Tibial nerve (tissue), 4 donors: Measurements from ENCODE around the gene FBP1. TPM values are rescaled to one million over a fixed set of nuclear protein-coding genes. Genes with fewer than 3 reads are reported as not detected.
"Not testable (repeated sequence)": the region's sequence is repeated elsewhere in the genome, so short reads cannot be mapped to it uniquely, and the experiment has no call there.

ENCODE experiments used
- DNase-seq, 2 donors: peaks; one replicate each; pipeline ENCODE4 v3.0.0-alpha.2; 2019; ENCODE audit warnings: low spot score in 2 of 2
- H3K27ac ChIP-seq, 4 donors: fragments of 200-600 bp; sonication (generic) in 3 of 4; one replicate each; pipeline ENCODE4 v1.5.1; 2017 to 2019; ENCODE audit warnings: mild to moderate bottlenecking in 1 of 4
- H3K27me3 ChIP-seq, 2 donors: fragments of 200-600 bp; sonication (generic) in 1 of 2; one replicate each; pipeline versions ENCODE4 v1.5.1 to v1.6.0; 2017 to 2019
- H3K36me3 ChIP-seq, 3 donors: fragments of 200-600 bp; sonication (generic); one replicate each; pipeline ENCODE4 v1.5.1; 2018 to 2019
- H3K4me1 ChIP-seq, 4 donors: fragments of 200-600 bp; sonication (generic) in 3 of 4; one replicate each; pipeline ENCODE4 v1.5.1; 2017 to 2019
- H3K4me3 ChIP-seq, 4 donors: fragments of 200-600 bp; sonication (generic) in 3 of 4; one replicate each; pipeline ENCODE4 v1.5.1; 2017 to 2019; ENCODE audit warnings: mild to moderate bottlenecking in 1 of 4, moderate library complexity in 1 of 4
- H3K9me3 ChIP-seq, 4 donors: fragments of 200-600 bp; sonication (generic) in 3 of 4; one replicate each; pipeline ENCODE4 v1.5.1; 2017 to 2019
- EP300 ChIP-seq, 2 donors: sonication (generic); formaldehyde crosslinking; IDR thresholded peaks; one replicate each; pipeline ENCODE4 v1.6.1; 2017; ENCODE audit warnings: antibody characterized with exemption in 2 of 2, mild to moderate bottlenecking in 1 of 2
- POLR2A ChIP-seq, 2 donors: fragments of 450-650 bp; IDR thresholded peaks; one replicate each; pipeline ENCODE4 v1.6.1; 2017; ENCODE audit warnings: antibody characterized with exemption in 2 of 2, mild to moderate bottlenecking in 2 of 2, moderate library complexity in 2 of 2
- WGBS, 2 donors: methylation state at CpG; one replicate each; pipeline ENCODE4 v1.1.5; 2018; 5-methylcytosine and 5-hydroxymethylcytosine counted together
- total RNA-seq, 4 donors: library from RNA; depleted of rRNA; stranded (reverse); fragments of >200 nt; gene quantifications; one replicate each; pipeline ENCODE4 v1.1.0, GENCODE V29; 2016
- TF ChIP-seq, protein P1 (sequence below), 5 experiments: fragments of 200-600 bp in 3 of 5; fragments of 450-650 bp in 2 of 5; sonication (generic) in 3 of 5; IDR thresholded peaks; one replicate each; pipeline ENCODE4 v1.5.1; 2016 to 2019; ENCODE audit warnings: antibody characterized with exemption in 5 of 5, mild to moderate bottlenecking in 3 of 5, moderate library complexity in 2 of 5

Gene FBP1
- total RNA-seq, 4 donors from 2014 or later = 4.8 to 8.6 (median 5.8) TPM

DNA sequence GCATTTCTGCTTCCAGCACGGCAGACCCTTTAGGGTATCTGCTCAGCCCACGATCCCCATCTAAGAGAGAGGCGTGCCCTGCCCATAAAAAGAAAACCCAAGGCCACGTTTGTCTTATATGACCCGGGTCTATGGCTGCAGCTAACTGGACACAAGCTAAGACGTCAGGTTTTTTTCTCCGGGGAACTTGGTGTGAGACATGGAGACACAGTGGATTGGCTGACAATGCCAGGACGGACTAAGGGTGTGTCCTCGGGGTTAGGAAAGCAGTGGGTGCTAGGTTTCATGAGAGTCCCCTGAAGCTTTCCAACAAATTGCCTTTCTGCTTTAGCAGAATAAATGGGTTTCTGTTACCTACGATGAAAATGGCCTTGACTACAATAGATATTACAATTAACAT is 38.6 kb downstream of the FBP1 start:
- no peak for TF ChIP-seq POLR2A (IDR thresholded peaks at IDR 0.05)
- TF ChIP-seq, protein P1, sequence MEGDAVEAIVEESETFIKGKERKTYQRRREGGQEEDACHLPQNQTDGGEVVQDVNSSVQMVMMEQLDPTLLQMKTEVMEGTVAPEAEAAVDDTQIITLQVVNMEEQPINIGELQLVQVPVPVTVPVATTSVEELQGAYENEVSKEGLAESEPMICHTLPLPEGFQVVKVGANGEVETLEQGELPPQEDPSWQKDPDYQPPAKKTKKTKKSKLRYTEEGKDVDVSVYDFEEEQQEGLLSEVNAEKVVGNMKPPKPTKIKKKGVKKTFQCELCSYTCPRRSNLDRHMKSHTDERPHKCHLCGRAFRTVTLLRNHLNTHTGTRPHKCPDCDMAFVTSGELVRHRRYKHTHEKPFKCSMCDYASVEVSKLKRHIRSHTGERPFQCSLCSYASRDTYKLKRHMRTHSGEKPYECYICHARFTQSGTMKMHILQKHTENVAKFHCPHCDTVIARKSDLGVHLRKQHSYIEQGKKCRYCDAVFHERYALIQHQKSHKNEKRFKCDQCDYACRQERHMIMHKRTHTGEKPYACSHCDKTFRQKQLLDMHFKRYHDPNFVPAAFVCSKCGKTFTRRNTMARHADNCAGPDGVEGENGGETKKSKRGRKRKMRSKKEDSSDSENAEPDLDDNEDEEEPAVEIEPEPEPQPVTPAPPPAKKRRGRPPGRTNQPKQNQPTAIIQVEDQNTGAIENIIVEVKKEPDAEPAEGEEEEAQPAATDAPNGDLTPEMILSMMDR (IDR thresholded peaks at IDR 0.05) = no peak
- 49 to 63% methylated on average over 10 of the region's 10 CpGs for WGBS, 2 donors
- H3K4me1 ChIP-seq = peaks cover 0 to 8% (median 0%) of the 10 kb centered on the region in 4 donors
- no peak for DNase-seq
- no peak overlapping the region for H3K27ac ChIP-seq
- no peaks in the 10 kb centered on the region for H3K36me3 ChIP-seq
- H3K4me3 ChIP-seq = no peak overlapping the region
- no peaks in the 10 kb centered on the region for H3K9me3 ChIP-seq
- peaks cover 0 to 5% of the 10 kb centered on the region in 2 donors for H3K27me3 ChIP-seq

DNA sequence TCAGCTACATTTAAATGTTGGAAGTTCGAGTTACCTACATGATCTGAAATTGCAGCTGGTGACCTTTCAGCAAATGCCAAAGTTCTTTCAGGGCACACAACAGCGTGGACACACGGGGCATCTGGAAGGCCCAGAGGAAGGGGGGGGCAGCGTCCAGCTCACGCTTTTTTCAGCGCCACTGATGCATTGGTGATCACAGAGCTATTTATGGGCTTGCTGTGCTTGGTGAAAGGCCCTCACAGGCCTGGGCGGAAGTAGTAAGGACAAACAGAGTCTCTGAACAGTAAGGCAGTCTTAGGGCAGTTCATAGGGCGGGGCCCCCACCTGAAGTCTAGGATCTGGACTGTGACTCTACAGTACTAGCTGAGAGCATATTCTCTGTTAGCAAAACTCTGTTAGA is 39.1 kb downstream of the FBP1 start:
- peaks cover 0 to 8% (median 0%) of the 10 kb centered on the region in 4 donors for H3K4me1 ChIP-seq
- peaks cover 0 to 5% of the 10 kb centered on the region in 2 donors for H3K27me3 ChIP-seq
- TF ChIP-seq POLR2A (IDR thresholded peaks at IDR 0.05) (no peak), EP300 (IDR thresholded peaks at IDR 0.05) (no peak)
- TF ChIP-seq, protein P1 (IDR thresholded peaks at IDR 0.05) = no peak
- no peak overlapping the region for H3K4me3 ChIP-seq
- H3K36me3 ChIP-seq = no peaks in the 10 kb centered on the region
- H3K9me3 ChIP-seq = no peaks in the 10 kb centered on the region
- DNase-seq = no peak
- 58 to 67% methylated on average over 8 of the region's 8 CpGs for WGBS, 2 donors
- H3K27ac ChIP-seq = no peak overlapping the region

DNA sequence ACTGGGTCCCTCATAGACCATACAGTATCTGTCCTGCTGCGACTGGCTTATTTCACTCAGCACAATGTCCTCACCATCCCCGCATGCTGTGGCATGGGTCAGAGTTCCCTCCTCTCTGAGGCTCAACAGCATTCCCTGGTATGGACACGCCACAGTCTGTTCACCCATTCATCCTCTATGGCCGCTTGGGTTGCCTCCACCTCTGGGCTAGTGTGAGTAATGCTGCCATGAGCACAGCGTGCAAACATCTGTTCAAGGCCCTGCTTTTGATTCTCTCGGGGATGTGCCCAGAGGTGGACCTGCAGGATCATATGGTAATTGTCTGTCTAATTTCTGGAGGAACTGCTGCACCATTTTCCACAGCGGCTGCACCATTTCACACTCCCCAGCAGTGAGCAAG is 40.2 kb downstream of the FBP1 start:
- Histone ChIP-seq H3K36me3 (no peaks in the 10 kb centered on the region), H3K4me1 (peaks cover 0 to 7% (median 0%) of the 10 kb centered on the region in 4 donors), H3K27ac (no peak overlapping the region), H3K27me3 (peaks cover 0 to 5% of the 10 kb centered on the region in 2 donors), H3K4me3 (no peak overlapping the region), H3K9me3 (no peaks in the 10 kb centered on the region)
- 79 to 89% methylated on average over 7 of the region's 7 CpGs for WGBS, 2 donors
- no peak for TF ChIP-seq EP300 (IDR thresholded peaks at IDR 0.05)
- TF ChIP-seq, protein P1 (IDR thresholded peaks at IDR 0.05) = no peak
- no peak for TF ChIP-seq POLR2A (IDR thresholded peaks at IDR 0.05)
- no peak for DNase-seq

DNA sequence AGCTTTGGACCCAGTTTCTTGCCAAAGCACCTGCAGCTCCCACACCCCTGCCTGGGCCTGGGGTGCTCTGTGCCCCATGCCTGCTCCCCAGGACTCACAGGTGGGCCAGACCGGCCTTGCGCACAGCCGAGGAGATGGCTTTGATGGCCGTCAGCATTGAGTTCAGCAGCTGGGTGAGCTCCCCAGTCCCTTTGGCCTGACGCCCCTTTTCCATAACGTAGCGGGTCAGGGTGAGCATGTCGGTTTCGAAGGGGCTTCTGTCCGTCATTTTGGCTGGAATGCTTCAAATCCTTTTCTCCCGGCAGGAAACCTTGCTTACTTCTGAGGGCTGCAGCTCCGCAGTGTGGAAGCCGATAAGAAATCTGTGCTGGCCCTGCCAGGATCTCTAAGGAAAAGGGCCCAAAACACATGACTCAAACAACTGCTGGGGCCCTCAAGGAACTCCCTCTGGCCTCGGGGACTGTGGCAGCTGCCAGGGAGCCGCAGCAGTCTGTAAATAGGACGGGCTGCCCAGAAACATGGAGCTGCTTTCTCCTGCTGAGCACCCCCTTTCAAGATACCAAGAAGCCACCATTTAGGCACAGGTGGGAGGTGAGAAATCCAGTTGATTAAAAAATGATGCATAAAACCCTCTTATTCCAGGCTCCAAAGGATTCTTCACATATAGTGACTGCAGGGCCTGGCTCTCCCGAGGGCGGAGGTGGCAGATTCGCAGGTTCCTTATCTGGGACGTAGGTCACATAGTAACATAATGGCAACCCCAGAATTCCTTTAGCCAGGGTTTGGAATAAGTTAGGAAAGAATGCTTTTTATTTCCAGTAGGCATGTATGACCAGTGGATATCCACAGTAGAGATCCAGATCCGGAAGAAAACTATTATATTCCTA is 45.6 kb downstream of the FBP1 start, which contains the start of gene FBP2:
Gene FBP2, minus strand, starts transcription at position 366 of the 887 bp plus-strand sequence. Its CDS starts 98 bp downstream, at position 268.
- Histone ChIP-seq H3K9me3 (no peaks in the 10 kb centered on the region), H3K27ac (no peak within 1 kb of the TSS), H3K36me3 (no peaks in the 10 kb centered on the region), H3K27me3 (peaks cover 0 to 5% of the 10 kb centered on the region in 2 donors), H3K4me1 (no peaks in the 10 kb centered on the region), H3K4me3 (no peak within 1 kb of the TSS)
- TF ChIP-seq, protein P1 (IDR thresholded peaks at IDR 0.05) = no peak
- TF ChIP-seq POLR2A (IDR thresholded peaks at IDR 0.05) = no peak
- TF ChIP-seq EP300 (IDR thresholded peaks at IDR 0.05) = no peak
- DNase-seq = no peak
- WGBS, 2 donors = 77 to 82% methylated on average over 20 to 21 of the region's 21 CpGs

DNA sequence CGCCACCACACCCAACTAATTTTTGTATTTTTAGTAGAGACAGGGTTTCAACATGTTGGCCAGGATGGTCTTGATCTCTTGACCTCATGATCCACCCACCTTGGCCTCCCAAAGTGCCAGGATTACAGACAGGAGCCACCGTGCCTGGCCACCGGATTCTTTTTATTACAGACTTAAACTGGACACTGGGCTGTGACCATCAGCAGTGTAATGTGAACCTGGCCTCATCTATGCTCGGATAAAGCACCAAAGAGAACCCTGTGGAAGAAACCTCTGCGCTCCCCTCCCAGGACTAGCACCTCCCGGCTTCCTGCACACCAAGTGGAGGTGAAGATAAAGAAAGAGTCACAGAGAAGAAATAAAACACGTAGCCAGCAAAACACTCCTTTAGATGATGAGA is 46.6 kb downstream of the FBP1 start:
- H3K36me3 ChIP-seq, DNase-seq, H3K4me1 ChIP-seq, H3K4me3 ChIP-seq, H3K27ac ChIP-seq, H3K27me3 ChIP-seq, H3K9me3 ChIP-seq: not testable (repeated sequence)
- WGBS, 2 donors = 56 to 75% methylated on average over 7 of the region's 7 CpGs
